Measurements from ENCODE around the gene LLGL1.
"Not testable (repeated sequence)": the region's sequence is repeated elsewhere in the genome, so short reads cannot be mapped to it uniquely, and the experiment has no call there.

Gene LLGL1

DNA sequence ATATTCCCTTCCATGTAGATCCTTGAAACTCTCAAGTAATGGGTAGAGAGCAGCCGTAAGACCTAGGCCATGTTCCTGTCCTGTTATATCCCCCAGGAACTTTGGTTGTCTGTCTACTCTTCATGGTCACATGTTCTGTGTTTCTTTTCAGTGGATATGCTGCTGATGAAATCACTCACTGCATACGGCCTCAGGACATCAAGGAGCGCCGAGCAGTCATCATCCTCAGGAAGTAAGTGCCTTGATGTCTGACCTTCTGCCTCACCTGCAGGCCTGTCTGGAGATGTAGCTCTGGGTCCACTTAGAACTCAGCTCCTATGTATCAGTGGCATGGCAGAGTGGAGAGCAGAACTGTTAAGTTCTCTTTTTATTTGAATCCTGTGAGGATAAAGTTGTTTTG is 30.6 kb upstream of the LLGL1 start:
- DNase-seq = no peak

DNA sequence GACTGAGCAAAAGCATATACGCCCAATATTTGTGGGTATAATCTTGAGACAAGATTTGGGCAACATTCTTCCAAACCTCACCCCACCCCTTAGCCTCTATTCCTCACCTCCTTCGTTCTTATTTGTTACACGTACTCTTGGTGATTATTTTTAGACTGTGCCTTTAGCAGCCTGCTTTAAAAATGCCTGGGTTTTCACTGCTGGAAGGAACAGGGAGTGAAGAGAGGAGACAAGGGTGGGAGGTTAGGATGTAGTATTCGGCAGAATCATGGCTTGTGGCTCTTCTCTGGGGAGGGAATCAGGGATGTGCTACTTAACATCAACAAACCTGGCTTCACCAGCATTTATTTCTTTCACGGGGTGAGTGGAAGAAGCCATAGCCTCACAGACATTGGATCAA is 30.2 kb upstream of the LLGL1 start:
- DNase-seq = no peak

DNA sequence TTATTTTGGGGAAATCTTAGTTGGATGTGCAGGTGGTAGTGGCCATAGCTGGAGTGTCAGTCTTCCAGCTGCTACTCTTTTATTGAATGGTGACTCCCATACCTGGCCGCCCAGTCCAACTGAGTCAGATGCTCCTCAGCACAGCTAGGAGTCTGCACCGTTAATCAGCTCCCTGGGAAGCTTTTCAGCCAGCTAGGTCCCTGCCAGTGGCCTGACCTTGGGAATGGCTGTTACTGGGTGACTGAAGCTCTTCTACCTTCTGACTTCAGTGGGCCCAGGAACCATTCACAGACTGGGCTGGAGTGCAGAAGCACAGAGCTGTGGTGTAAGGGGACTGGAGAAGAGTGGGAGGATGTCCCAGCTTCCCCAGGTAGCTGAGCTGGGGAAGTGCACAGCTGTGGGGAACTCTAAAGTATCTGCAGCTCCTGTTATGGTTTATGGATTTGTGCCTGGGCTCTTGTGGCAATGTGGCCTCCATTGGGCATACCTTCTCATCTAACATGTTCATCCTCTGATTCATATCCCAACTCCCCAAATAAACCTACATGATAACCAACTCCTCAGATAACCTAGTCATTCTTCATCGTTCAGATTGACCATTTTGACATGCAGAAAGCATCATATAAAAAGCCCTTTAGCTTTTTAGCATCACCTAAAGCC is 27.8 kb upstream of the LLGL1 start:
- no peak for DNase-seq

DNA sequence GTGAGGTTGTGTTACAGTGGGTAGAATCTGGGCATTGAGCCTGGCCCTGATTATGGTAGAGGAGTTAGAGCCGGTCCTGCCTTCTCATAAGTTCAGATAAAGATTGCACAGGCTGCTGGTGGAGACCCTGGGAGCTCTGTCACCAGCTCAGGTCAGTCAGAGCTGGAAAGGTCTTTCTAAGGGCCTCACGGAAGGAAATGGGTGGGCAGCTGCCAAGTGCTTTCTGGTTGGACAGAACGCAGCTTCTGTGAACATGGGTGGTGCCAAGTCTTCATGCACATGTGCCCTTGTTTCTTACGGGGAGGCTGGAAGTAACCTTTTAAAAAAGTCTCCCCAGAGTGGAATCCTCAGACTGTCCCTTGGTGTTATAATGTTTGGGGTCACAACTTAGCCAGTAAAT is 26.9 kb upstream of the LLGL1 start:
- no peak for DNase-seq

DNA sequence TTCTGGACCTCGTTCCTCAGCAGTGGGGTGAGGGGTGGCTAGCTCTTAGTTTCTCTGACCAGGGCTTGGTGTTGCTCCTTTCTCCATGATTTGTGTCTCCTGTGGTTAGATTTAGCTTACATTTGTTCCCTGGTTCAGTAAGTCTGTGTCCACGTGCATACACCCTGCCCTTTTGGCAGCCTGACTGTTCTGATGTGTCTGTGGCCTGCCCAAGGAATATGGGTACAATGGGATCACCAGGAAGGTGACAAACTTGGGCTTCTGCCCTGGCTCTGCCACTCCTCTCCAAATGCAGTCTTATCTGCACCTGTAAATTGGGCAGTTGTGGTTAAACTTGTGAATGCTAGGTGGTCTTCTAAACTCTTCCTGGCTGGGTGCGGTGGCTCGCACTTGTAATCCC is 24.3 kb upstream of the LLGL1 start:
- DNase-seq = no peak

DNA sequence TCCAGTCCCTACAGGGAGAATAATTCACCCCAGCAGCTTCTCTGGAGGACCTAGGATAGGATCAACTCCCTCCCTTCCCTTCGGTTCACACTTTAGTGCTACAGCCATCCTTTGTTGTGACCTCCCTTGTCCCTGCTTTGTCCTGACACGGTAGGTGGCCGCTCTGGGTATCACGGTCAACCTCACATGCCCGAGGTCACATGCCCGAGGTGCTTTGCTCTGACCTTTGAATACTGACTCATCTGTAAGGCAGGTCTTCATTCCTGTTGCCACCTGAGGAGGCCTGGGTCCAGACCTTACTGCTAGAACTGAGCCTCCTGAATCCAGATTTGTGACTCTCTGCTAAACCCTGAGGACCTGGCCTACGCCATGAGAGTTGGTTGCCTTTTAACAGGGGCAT is 22.1 kb upstream of the LLGL1 start:
- no peak for DNase-seq

DNA sequence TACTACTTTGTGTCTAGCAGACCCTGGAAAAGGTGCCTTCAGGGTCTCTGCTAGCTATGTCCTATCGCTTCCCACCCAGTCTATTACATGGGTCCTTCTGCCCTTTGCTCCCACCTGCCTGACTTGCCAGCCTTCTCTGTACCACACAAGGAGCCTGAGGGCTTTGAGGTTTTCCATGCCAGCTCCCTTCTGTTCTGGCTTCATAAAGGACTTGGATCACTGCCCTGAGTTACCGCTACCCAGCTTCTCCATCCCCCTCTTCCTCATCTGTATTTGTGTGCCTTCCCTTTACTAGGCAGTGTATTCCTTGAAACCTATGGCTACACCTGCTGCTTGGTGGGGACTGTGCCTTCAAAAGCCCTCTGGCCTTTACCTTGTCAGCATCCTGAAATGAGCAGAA is 19.6 kb upstream of the LLGL1 start:
- no peak for DNase-seq

DNA sequence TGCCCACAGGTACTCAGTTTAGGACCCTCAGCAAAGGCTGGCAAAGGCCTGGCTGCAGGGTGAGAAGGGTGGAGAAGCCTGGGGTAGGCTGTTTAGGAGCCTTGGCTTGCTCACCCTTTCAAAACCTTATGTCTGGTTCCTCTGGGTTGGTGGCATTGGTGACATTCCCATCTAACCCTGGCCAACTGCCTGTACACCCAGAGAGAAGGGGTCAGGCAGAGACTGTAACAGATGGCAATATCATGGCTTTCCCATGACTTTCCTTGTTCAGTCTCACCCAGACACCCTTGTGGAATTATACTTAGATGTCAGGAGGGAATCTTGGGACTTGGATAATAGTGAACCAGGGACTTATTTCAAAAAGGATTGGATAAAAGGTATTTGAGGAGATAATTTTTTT is 18.5 kb upstream of the LLGL1 start:
- no peak for DNase-seq

DNA sequence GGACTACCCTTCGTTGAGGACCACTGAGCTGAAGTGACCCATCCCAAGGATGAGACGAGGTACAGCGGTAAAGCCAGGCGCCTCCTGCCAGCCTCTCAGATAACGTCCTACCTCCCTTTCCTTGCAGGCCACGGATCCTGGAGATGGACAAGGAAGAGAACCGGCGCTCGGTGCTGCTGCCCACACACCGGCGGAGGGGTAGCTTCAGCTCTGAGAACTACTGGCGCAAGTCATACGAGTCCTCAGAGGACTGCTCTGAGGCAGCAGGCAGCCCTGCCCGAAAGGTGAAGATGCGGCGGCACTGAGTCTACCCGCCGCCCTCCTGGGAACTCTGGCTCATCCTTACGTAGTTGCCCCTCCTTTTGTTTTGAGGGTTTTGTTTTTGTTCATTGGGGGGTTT is 17.3 kb upstream of the LLGL1 start:
- DNase-seq = no peak

DNA sequence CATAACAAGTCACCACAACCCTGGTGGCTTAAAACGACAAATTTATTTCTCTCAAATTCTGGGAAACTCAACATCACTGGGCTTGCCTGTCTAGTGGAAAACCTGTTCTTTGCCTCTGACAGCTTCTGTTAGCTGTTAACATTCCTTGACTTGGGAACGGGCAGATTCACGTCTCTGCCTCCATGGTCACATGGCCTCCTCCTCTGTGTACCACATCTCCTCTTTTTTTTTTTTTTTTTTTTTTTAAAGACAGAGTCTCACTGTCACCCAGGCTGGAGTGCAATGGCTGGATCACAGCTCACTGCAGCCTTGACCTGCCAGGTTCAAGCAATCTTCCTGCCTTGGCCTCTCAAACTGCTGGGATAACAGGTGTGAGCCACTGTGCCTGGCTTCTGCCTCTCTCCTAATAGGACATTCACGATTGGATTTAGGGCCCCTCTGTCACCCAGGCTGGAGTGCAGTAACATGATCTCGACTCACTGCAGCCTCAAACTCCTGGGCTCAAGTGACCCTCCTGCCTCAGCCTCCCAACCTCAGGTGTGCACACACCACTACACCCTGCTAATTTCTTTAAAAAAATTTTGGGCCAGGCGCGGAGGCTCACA is 11.7 kb upstream of the LLGL1 start:
- no peak for DNase-seq

DNA sequence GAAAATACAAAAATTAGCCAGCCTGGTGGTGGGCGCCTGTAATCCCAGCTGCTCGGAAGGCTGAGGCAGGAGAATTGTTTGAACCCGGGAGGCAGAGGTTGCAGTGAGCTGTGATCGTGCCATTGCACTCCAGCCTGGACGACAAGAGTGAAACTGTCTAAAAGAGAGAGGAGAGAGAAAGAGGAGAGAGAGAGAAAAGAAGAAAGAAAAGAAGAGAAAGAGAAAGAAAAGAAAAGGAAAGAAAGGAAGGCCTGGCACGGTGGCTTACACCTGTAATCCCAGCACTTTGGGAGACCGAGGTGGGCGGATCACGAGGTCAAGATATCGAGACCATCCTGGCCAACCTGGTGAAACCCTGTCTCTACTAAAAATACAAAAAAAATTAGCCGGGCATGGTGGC is 8.5 kb upstream of the LLGL1 start:
- DNase-seq = not testable (repeated sequence)

DNA sequence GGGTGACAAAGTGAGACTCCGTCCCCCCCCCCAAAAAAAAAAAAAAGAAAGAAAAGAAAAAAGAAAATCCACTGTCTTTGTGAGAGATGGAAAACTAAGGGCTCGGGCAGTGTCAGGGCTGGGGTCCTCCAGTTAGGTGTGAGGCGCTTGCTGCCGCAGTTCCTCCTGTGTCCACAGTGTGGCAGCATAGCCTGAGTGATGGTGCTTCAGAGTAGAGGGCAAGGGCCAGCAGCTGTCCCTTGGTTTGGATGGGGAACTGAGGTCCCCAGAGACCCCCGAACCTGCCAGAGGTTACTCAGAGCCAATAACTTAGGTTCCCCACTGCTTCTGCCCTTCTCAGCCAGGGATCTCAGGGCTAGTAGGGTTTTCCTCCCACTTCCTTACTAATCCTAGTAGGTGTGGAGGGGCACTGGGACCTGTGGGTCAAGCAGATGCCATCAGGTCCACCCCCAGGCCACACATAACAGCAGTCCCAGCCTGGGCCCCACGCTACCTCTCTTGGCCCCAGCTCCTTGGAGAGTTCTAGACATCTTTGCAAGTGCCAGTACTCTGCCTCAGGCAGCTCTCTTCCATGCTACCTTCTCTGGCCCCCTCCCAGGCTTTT is 7.9 kb upstream of the LLGL1 start:
- DNase-seq = peak; percentile 10 to 63 (median 47)

DNA sequence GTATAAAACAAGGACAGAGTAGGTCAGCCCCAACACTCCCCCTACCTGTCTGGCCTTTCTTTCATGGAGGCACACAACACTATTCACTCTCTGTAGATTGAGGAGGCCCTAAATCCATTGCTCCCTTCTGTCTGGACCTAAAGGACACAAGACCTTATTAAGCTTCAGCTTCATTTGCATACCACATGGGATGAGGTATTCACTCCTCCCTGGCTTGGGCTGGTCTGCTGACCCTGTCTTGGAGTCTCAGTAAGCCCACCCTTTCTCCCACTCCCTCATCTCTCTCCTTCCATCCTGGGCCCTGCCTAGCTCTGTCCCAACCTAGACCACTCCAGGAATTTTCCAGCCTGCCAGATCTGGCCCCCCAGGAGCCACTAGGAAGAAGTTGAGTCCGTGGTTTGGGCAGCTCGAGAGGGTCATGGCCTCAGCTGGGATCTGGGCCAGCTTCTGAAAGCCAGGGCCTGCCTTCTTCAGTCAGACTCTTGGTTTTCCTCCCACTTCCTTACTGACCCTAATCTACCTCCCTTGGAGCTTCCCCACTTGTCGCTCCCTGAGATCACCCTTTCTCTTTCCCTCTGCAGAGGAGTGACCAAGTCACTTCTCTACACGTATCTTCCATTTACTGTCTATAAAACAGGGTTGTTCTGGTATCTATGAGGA is 6.5 kb upstream of the LLGL1 start:
- DNase-seq = no peak

DNA sequence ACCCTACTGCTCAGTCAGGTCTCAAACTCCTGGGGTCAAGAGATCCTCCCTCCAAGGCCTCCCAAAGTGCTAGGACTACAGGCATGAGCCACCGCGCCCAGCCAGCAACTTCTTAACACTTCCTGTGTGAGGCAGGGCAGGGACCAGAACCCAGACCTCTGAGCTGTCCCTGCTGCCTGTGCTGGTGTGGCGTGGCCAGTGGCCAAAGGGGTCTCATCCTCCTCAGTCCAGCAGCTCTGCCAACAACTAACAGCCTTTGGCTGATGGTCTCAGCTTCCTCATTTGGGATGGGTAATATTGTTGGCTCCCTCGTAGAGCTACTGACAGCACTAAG is 1.4 kb upstream of the LLGL1 start:
- no peak for DNase-seq

DNA sequence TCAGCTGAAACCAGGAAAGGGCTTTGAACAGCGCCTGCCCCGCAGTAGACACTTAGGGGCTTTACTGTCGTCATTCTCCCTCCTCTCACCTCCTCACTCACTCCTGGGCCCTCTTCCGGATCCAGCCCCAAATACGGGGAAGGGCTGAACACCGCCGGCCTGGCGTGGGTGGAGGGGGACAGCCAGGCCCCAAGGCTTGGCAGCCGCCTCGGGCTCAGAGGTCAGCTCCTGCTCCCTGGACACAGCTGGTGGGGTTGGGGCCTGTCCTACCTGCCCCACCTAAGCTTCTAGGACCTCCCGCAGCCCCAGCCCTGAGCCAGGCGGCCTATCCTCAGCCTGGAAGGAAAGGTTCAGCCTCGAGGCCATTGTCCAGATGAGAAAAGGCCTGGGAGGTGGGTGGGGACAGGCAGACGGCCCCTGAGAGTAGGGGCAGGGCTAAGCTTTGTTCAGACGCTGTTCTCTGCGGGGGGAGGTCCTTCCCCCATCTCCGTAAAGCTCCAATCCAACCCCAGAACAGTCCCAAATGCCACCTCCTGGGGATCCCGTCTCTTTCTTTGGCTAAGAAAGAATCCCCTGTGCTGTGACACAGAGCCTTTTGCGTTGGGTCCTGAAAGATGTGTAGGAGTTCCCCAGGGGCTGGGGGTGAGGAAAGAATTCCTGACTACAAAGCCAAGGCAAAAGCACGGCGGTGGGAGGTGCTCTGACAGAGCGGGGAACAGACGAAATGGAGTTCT is 881 bp upstream of the LLGL1 start:
- DNase-seq = no peak

DNA sequence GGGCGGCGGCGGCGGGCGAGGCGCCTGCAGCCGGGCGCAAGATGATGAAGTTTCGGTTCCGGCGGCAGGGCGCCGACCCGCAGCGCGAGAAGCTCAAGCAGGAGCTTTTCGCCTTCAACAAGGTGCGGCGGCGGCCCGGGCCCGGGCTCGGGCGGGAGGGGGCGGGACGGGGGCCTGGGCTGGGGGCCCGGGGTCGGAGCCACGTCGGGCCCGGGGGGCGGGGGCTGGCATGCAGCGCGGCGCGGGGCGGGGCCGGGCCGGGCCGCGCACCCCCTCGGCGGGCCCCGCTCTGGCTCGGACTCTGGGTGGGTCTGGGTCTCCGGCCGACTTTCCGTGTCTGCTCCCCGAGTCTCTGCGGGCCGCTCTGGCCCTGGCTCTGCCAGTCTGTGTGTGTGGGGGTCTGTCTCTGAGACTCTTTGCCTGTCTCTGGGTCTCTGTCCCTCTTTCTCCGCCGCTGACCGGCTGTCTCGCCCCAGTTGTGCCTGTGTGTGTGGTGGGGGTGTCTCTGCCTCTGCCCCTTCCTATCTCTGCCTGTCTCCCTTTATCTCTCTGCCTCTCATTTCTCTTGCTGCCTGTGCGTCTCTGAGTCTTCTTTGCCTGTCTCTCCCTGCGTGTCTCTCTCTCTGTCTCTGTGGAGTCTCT is 328 bp downstream of the LLGL1 start:
- no peak for DNase-seq

DNA sequence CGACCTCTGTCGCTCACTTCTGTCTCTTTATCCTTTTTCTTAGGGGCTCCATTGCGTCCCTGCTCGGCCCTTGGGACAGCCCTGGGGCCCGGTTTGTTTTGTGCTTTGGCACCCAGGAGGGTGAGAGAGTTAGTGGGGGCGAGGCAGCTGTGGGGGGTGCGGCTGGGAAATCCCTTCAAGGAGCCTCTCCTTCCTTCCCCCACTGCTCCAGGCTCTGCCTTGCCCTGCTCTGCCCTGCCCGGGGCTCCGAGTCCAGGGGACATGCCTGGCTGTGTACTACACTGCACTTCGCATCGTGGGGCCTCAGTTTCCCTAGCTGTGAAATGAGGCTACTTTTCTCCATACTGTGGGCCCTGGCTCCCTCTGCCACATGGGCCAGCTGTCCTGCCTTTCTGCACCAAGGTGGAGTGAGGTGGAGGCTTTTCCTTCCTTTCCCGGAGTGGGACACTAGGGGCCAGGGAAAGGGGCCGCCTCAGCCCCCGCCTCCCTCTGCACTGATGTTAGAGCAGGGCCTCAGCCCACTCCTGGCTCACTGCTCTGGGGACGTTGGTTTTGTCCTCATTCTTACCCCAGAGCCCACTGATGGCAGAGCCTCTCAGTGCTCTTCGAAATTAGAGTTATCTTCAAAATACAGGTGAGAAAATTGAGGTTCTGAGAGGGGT is 980 bp downstream of the LLGL1 start:
- no peak for DNase-seq

DNA sequence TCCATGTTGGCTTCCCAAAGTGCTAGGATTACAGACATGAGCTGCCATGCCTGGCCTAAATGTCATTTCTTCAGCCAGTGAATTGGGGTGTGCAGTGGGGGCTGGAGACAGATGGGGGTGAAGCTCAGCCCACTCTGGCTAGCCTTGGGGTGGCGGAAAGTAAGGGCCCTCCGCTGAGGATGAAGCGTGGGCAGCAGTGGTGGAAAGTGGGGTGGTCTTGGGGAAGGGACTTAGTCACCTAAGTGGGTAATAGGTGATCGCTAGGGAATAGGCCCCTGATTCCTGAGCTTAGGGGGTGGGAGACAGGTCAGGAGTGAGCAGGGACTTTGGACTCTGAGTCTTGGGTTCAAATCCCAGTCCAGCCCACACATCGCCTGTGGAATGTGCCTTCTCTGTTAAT is 2.2 kb downstream of the LLGL1 start:
- DNase-seq = no peak

DNA sequence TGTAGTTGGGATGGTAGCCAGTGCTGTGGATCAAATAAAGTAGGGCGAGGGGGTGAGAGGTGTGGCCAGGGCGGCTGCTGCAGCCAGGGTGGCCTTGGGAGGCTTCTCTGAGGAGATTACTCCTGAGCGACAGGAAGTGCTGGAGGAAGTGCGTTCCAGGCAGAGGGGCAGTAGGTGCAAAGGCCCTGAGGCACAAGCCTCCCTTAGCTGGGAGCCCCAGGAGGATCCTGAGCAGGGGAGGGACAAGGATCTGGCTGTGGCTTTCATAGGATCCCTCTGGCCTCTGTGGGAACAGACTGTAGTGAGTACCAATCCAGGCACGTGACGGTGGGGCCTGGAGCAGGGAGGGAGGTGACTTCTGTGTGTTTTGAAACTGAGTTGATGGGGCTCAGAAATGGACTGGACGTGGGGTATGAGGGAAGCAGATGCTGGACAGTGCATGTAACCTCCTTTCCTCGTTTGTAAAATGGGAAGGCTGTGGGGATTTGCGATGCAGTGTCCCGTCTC is 2.8 kb downstream of the LLGL1 start:
- no peak for DNase-seq

DNA sequence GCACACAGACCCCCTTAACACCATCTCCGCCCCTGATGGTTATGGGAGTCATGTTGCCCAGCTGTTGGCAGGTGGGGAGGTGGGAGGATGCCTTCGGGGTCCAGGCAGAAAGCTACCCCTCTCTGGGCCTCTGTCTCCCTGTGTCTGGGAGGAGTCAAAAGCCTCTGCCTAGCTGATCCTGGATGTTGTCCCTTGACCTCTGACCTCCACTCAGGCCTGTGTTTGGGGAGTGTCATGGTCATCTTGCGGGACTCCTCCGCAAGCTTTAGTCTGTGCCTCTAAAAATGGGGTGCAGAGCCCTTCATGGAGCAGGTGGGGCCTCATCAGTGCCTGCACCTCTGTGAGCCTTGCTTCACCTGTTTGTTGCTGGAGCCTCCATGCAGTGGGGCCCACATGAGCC is 3.8 kb downstream of the LLGL1 start:
- DNase-seq = no peak

DNA sequence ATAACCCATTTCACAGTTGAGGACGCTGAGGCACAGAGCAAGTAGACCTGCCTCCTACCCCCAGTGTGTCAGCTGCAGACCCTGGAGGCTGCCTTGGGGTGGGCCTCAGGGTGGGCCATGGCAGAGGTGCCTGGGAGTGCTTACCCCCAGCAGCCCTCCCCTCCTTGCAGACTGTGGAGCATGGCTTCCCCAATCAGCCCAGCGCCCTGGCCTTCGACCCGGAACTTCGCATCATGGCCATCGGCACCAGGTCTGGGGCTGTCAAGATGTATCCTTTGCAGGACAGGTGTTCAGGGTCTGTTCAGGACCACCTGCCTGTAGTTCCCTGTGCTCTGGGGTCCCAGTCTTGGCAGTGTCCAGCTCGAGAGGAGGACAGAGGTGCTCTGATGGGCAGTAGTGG is 4.3 kb downstream of the LLGL1 start:
- DNase-seq = no peak

Measured in activated naive CD4-positive, alpha-beta T cell (primary cell).